ENCODE data around the gene AUTS2.

The AUTS2 gene

GRCh38 chr7:69843653-69844052 lies 245.4 kb downstream of the AUTS2 start:
- no peaks in the 10 kb centered on the region for H3K36me3 ChIP-seq (ENCODE audit: control insufficient read depth, insufficient read depth, low read length)
- no CpG with 5 or more reads among the region's 2 CpGs for WGBS (ENCODE audit: extremely low coverage, insufficient coverage, low lambda C conversion rate)
- H3K56ac ChIP-seq (ENCODE audit: low read length): no peak overlapping the region
- no peak overlapping the region for H3K4me3 ChIP-seq (ENCODE audit: low read length)
- no peak overlapping the region for H3K9ac ChIP-seq (ENCODE audit: low read length)
- H3K4ac ChIP-seq (ENCODE audit: low read depth, low read length): no peak overlapping the region
- no peak overlapping the region for H3K23ac ChIP-seq (ENCODE audit: low read length)
- no peak overlapping the region for H4K8ac ChIP-seq (ENCODE audit: low read depth, low read length)
- no peak overlapping the region for H3K18ac ChIP-seq (ENCODE audit: low read length)
- H3K79me2 ChIP-seq (ENCODE audit: control insufficient read depth, insufficient read depth, low read length): no peaks in the 10 kb centered on the region
- H2BK15ac ChIP-seq (replicated peaks; ENCODE audit: low read depth): no peak overlapping the region
- H2BK120ac ChIP-seq (ENCODE audit: low read depth, low read length): no peak overlapping the region
- no peak for DNase-seq
- H3K27me3 ChIP-seq (ENCODE audit: insufficient read depth, low read length, poor library complexity): no peaks in the 10 kb centered on the region
- no peak overlapping the region for H4K5ac ChIP-seq (ENCODE audit: low read length)
- no peak overlapping the region for H3K4me2 ChIP-seq (ENCODE audit: low read length)
- no peak overlapping the region for H2AK5ac ChIP-seq (ENCODE audit: low read length)
- H3K79me1 ChIP-seq (ENCODE audit: low read length): peaks cover 2% of the 10 kb centered on the region
- no peak overlapping the region for H2BK5ac ChIP-seq (ENCODE audit: low read length)
- H3K27ac ChIP-seq (ENCODE audit: low read depth, low read length): no peak overlapping the region
- peaks cover 10% of the 10 kb centered on the region for H3K4me1 ChIP-seq (ENCODE audit: control insufficient read depth, low read depth, low read length)

GRCh38 chr7:69844264-69844868 lies 246.1 kb downstream of the AUTS2 start:
- no peak overlapping the region for H3K56ac ChIP-seq (ENCODE audit: low read length)
- H3K4me2 ChIP-seq (ENCODE audit: low read length): no peak overlapping the region
- H3K4ac ChIP-seq (ENCODE audit: low read depth, low read length): no peak overlapping the region
- H2BK120ac ChIP-seq (ENCODE audit: low read depth, low read length): no peak overlapping the region
- H2BK5ac ChIP-seq (ENCODE audit: low read length): no peak overlapping the region
- no peak overlapping the region for H3K23ac ChIP-seq (ENCODE audit: low read length)
- no peak overlapping the region for H2AK5ac ChIP-seq (ENCODE audit: low read length)
- no peak overlapping the region for H4K8ac ChIP-seq (ENCODE audit: low read depth, low read length)
- H3K79me2 ChIP-seq (ENCODE audit: control insufficient read depth, insufficient read depth, low read length): no peaks in the 10 kb centered on the region
- H3K4me3 ChIP-seq (ENCODE audit: low read length): no peak overlapping the region
- H3K27me3 ChIP-seq (ENCODE audit: insufficient read depth, low read length, poor library complexity): no peaks in the 10 kb centered on the region
- H4K5ac ChIP-seq (ENCODE audit: low read length): no peak overlapping the region
- H3K18ac ChIP-seq (ENCODE audit: low read length): no peak overlapping the region
- H3K9ac ChIP-seq (ENCODE audit: low read length): no peak overlapping the region
- no CpG with 5 or more reads among the region's 4 CpGs for WGBS (ENCODE audit: extremely low coverage, insufficient coverage, low lambda C conversion rate)
- DNase-seq: no peak
- H3K36me3 ChIP-seq (ENCODE audit: control insufficient read depth, insufficient read depth, low read length): no peaks in the 10 kb centered on the region
- H3K79me1 ChIP-seq (ENCODE audit: low read length): peaks cover 2% of the 10 kb centered on the region
- H2BK15ac ChIP-seq (replicated peaks; ENCODE audit: low read depth): no peak overlapping the region
- no peak overlapping the region for H3K27ac ChIP-seq (ENCODE audit: low read depth, low read length)
- H3K4me1 ChIP-seq (ENCODE audit: control insufficient read depth, low read depth, low read length): peaks cover 8% of the 10 kb centered on the region

GRCh38 chr7:69845721-69846495 lies 247.6 kb downstream of the AUTS2 start:
- H3K4ac ChIP-seq (ENCODE audit: low read depth, low read length): no peak overlapping the region
- no peak overlapping the region for H2BK15ac ChIP-seq (replicated peaks; ENCODE audit: low read depth)
- no peak overlapping the region for H3K56ac ChIP-seq (ENCODE audit: low read length)
- H2BK5ac ChIP-seq (ENCODE audit: low read length): no peak overlapping the region
- no peak overlapping the region for H3K18ac ChIP-seq (ENCODE audit: low read length)
- H3K9ac ChIP-seq (ENCODE audit: low read length): no peak overlapping the region
- H3K27ac ChIP-seq (ENCODE audit: low read depth, low read length): no peak overlapping the region
- DNase-seq: no peak
- no CpG with 5 or more reads among the region's 3 CpGs for WGBS (ENCODE audit: extremely low coverage, insufficient coverage, low lambda C conversion rate)
- no peak overlapping the region for H3K23ac ChIP-seq (ENCODE audit: low read length)
- H3K79me2 ChIP-seq (ENCODE audit: control insufficient read depth, insufficient read depth, low read length): no peaks in the 10 kb centered on the region
- no peaks in the 10 kb centered on the region for H3K36me3 ChIP-seq (ENCODE audit: control insufficient read depth, insufficient read depth, low read length)
- H3K4me3 ChIP-seq (ENCODE audit: low read length): no peak overlapping the region
- H3K4me2 ChIP-seq (ENCODE audit: low read length): no peak overlapping the region
- H4K5ac ChIP-seq (ENCODE audit: low read length): no peak overlapping the region
- peaks cover under 1% of the 10 kb centered on the region for H3K4me1 ChIP-seq (ENCODE audit: control insufficient read depth, low read depth, low read length)
- H3K79me1 ChIP-seq (ENCODE audit: low read length): peaks cover 2% of the 10 kb centered on the region
- no peaks in the 10 kb centered on the region for H3K27me3 ChIP-seq (ENCODE audit: insufficient read depth, low read length, poor library complexity)
- H2AK5ac ChIP-seq (ENCODE audit: low read length): no peak overlapping the region
- no peak overlapping the region for H4K8ac ChIP-seq (ENCODE audit: low read depth, low read length)
- no peak overlapping the region for H2BK120ac ChIP-seq (ENCODE audit: low read depth, low read length)

- no peak overlapping the region for H3K27ac ChIP-seq (ENCODE audit: low read depth, low read length)
- H2BK15ac ChIP-seq (replicated peaks; ENCODE audit: low read depth): no peak overlapping the region
- no peak overlapping the region for H3K56ac ChIP-seq (ENCODE audit: low read length)
- H3K4ac ChIP-seq (ENCODE audit: low read depth, low read length): no peak overlapping the region
- no peak for DNase-seq
- no peaks in the 10 kb centered on the region for H3K79me1 ChIP-seq (ENCODE audit: low read length)
- no peak overlapping the region for H3K4me2 ChIP-seq (ENCODE audit: low read length)
- no peak overlapping the region for H3K23ac ChIP-seq (ENCODE audit: low read length)
- H2BK120ac ChIP-seq (ENCODE audit: low read depth, low read length): no peak overlapping the region
- H2BK5ac ChIP-seq (ENCODE audit: low read length): no peak overlapping the region
- WGBS (ENCODE audit: extremely low coverage, insufficient coverage, low lambda C conversion rate): no CpG with 5 or more reads among the region's 6 CpGs
- H3K27me3 ChIP-seq (ENCODE audit: insufficient read depth, low read length, poor library complexity): no peaks in the 10 kb centered on the region
- no peak overlapping the region for H3K9ac ChIP-seq (ENCODE audit: low read length)
- no peaks in the 10 kb centered on the region for H3K4me1 ChIP-seq (ENCODE audit: control insufficient read depth, low read depth, low read length)
- no peak overlapping the region for H3K18ac ChIP-seq (ENCODE audit: low read length)
- no peaks in the 10 kb centered on the region for H3K36me3 ChIP-seq (ENCODE audit: control insufficient read depth, insufficient read depth, low read length)
- H4K5ac ChIP-seq (ENCODE audit: low read length): no peak overlapping the region
- no peak overlapping the region for H2AK5ac ChIP-seq (ENCODE audit: low read length)
- no peaks in the 10 kb centered on the region for H3K79me2 ChIP-seq (ENCODE audit: control insufficient read depth, insufficient read depth, low read length)
- H3K4me3 ChIP-seq (ENCODE audit: low read length): no peak overlapping the region
- H4K8ac ChIP-seq (ENCODE audit: low read depth, low read length): no peak overlapping the region
Measured at GRCh38 chr7:69847921-69848612, 249.8 kb downstream of the AUTS2 start.

- no CpG with 5 or more reads among the region's 2 CpGs for WGBS (ENCODE audit: extremely low coverage, insufficient coverage, low lambda C conversion rate)
- no peak overlapping the region for H3K4me2 ChIP-seq (ENCODE audit: low read length)
- no peak overlapping the region for H4K8ac ChIP-seq (ENCODE audit: low read depth, low read length)
- H3K27me3 ChIP-seq (ENCODE audit: insufficient read depth, low read length, poor library complexity): no peaks in the 10 kb centered on the region
- H2AK5ac ChIP-seq (ENCODE audit: low read length): no peak overlapping the region
- no peak overlapping the region for H3K23ac ChIP-seq (ENCODE audit: low read length)
- H2BK5ac ChIP-seq (ENCODE audit: low read length): no peak overlapping the region
- no peaks in the 10 kb centered on the region for H3K4me1 ChIP-seq (ENCODE audit: control insufficient read depth, low read depth, low read length)
- no peak for DNase-seq
- no peaks in the 10 kb centered on the region for H3K79me1 ChIP-seq (ENCODE audit: low read length)
- no peak overlapping the region for H3K27ac ChIP-seq (ENCODE audit: low read depth, low read length)
- H3K36me3 ChIP-seq (ENCODE audit: control insufficient read depth, insufficient read depth, low read length): no peaks in the 10 kb centered on the region
- H2BK15ac ChIP-seq (replicated peaks; ENCODE audit: low read depth): no peak overlapping the region
- no peak overlapping the region for H4K5ac ChIP-seq (ENCODE audit: low read length)
- no peak overlapping the region for H3K56ac ChIP-seq (ENCODE audit: low read length)
- no peak overlapping the region for H3K18ac ChIP-seq (ENCODE audit: low read length)
- H3K9ac ChIP-seq (ENCODE audit: low read length): no peak overlapping the region
- H3K4ac ChIP-seq (ENCODE audit: low read depth, low read length): no peak overlapping the region
- no peaks in the 10 kb centered on the region for H3K79me2 ChIP-seq (ENCODE audit: control insufficient read depth, insufficient read depth, low read length)
- no peak overlapping the region for H2BK120ac ChIP-seq (ENCODE audit: low read depth, low read length)
- H3K4me3 ChIP-seq (ENCODE audit: low read length): no peak overlapping the region
Measured at GRCh38 chr7:69849268-69849667, 251.0 kb downstream of the AUTS2 start.

Data from mesendoderm (in vitro differentiated cells).